GM04503 (cell line): ENCODE measurements around the gene CCHCR1.

Experiments used
- DNase-seq: peaks from one replicate; pipeline ENCODE4 v3.0.0-alpha.2; 2012; ENCODE audit warnings: low read depth

CCHCR1 gene

DNA sequence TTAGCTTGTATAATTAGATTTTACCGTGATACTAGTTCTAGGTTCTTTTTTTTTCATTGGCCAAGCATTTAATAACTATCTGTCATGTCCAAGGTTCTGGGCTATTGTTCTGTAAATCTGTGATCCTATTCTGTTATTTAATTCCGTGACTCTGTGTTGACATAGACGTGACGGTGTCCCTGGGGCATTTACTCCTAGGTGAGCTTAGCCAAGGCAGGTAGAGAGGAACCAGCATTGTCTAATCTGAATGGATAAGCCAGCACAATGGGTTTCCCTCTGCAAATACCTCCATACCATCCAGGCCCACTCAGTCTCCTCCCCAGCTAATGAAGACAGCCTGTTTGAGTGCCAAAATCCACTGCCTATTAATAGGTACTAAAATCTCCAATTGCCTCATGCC, 28.5 kb downstream of the CCHCR1 start:
- no peak for DNase-seq

DNA sequence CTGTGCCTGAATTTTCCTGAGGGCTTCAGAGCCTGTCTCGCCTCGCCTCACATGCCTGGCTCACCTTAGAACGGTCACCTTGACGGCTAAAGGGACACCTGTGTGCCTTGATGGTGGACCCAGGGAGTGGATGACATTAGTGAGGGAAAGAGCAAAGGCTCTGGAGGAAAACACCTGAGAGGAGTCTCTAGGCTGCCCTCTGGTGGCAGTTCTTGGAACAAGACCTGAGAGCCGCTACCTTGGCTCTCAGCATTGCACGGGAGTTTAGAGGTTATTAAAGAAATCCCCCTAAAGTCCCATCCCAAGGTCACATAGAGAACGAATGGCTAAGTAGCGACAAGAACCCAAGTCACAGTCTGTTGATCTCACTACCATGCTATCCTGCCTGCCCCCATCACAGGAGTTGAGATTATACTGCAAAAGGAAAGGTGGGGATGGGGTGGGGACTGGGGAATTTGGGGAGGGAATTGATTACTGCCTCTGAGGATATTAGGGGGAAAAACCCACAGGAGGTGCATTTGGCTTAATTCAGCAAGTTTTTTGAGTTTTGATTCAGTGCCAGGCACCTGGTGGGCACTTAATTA, 29.4 kb downstream of the CCHCR1 start:
- no peak for DNase-seq

- no peak for DNase-seq
Observed at GRCh38 chr6:31126396-31127175, 31.0 kb downstream of the CCHCR1 start.

DNA sequence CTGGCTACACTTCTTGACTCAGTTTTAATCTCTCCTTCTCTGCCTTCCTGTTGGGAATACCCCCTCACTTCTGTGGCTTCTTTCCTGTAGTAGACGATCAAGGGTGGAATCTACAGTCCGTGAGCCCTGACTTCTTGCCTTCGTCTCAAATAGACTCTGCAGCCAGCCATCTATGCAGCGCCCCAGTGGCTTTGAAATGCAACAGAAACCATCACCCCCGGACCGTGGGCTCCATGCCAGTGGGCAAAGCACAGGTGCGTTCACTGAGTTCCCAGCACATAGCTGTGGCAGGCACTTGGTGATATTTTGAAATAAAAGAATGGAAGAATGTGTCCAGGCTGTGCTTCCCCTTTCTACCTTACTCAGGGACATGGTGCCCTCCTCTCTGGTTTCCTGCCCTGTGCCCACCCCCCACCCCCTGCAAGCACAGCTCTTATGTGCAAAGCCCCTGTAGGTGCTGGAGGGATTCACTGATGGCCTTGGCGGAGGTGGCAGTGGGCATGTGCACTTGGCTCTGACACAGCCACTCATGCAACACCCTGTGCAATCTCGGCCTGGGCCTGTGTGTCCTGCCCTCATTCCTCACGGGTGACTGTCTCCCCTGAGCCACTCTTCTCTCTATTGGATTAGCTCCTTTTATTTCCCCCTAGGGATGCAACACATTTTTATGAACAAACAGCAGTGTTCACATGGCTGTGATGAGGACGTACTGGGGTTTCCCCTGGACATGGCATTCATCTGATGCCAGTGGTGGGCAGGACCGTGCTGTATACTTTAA, 31.8 kb downstream of the CCHCR1 start:
- DNase-seq: peak; percentile 88

- no peak for DNase-seq
Observed at GRCh38 chr6:31125162-31125561, 32.4 kb downstream of the CCHCR1 start.

DNA sequence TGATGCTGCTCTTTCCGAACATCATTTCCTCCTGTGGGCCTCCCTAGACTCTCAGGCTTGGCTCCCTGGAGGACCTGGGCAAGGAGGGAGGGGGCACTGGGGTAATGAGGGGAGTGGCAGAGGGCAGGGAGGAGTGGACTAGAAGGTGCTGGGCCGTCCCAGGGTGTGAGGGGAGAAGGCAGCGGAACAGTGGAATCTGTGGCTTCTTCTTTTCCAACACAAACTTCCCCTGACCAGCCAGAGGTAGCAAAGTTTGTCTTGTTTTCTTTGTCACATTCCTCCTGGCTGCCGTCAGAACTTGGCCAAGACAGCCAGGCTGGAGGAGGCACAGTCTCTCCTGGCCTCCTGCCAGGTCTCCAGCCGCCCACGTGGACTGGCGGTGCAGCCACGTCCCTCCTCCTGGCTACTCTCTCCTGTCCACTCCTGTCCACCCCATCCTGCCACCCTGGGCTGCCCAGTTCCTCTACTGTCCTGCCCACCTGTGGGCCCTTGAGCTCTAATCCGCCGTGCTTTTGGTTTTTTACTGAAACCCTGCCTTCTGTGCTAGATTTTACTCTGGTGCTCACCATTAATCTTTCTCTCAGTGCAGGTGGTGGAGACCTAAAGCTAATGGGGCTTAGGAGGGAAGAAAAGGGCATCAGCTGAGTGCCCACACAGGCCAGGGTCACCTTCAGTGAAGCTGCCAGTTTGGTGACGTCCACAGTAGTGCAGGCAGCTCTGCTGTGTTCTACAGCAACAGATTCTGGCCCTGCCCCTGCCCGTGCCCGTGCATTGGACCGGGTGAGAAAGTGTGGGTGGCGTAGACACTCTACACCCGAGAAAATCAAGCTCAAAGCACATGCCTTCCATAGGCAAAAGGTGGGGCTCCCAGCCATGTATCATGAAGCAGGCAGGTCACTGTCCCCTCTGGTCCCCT, 34.6 kb downstream of the CCHCR1 start:
- peak; percentile 47 for DNase-seq

- no peak for DNase-seq
Observed at GRCh38 chr6:31121131-31121790, 36.3 kb downstream of the CCHCR1 start.

- no peak for DNase-seq
Observed at GRCh38 chr6:31120151-31120915, 37.3 kb downstream of the CCHCR1 start, which contains the start of gene CDSN. CDSN (minus strand) TSS chr6:31120446; CDS start chr6:31120419, 27 bp downstream.

DNA sequence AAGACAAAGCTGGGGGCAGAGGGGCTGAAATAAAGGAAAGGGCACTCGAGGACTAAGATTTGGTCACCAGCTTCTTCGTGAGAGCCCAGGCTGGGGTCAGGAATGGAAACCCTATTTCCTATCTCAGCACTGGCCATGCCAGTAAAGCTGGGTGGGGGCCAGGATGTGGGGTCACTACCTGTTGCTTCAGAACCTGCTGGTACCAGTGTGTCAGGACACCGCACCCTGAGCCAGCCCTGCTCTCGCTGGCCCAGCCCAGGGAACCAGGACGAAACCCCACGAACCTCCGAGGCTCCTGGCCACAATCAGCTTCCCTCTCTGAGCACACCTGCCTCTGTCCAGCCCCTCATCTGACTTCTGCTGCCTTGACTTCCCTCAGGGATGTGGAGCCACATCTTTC, 39.4 kb downstream of the CCHCR1 start:
- no peak for DNase-seq

DNA sequence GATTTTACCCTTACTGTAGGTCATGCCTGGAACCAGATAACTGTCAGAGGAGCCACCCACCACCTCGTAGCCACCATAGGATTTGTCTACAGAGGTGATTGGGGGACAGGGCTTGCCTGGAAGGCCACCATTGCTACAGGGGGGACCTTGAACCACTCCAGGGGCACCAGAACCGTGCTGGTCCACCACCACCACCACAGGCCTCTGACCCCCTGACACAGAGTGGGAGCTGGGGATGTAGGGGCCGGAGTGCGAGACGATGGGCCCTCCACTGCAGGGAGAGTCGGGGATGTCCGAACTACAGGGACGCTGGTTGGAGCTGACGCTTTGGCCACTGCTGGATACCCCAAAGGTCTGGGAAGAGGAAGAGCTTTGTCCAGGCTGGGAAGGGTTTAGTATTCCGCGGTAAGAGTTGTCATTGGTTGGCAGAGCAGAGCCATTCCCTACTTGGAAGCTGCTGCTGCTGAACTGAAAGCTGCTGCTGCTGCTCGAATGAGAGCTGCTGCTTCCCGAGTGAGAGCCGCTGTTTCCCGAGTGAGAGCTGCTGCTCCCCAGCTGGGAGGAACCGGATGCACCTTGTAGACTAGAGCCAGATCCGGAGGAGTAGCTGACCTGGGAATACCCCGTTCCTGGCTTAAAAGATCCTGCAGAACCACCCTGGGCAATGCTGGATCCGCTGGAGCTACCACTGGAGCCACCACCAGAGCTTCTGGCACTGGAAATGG, 40.8 kb downstream of the CCHCR1 start:
- DNase-seq: no peak

GRCh38 chr6:31115941-31116560, 41.6 kb downstream of the CCHCR1 start:
- no peak for DNase-seq

GRCh38 chr6:31114970-31115849, 42.4 kb downstream of the CCHCR1 start:
- DNase-seq: peak; percentile 40

- DNase-seq: peak; percentile 88
Observed at GRCh38 chr6:31114541-31114878, 43.1 kb downstream of the CCHCR1 start, which contains the start of gene PSORS1C1. PSORS1C1 (plus strand) TSS chr6:31114800; CDS start chr6:31129633, 14,833 bp downstream.

GRCh38 chr6:31113861-31114540, 43.6 kb downstream of the CCHCR1 start:
- DNase-seq: peak; percentile 79

GRCh38 chr6:31112478-31112877, 45.1 kb downstream of the CCHCR1 start, which contains the start of gene C6orf15:
C6orf15 (minus strand) TSS chr6:31112575; CDS start chr6:31112555, 20 bp downstream.
- no peak for DNase-seq

GRCh38 chr6:31111712-31112111, 45.9 kb downstream of the CCHCR1 start:
- no peak for DNase-seq

DNA sequence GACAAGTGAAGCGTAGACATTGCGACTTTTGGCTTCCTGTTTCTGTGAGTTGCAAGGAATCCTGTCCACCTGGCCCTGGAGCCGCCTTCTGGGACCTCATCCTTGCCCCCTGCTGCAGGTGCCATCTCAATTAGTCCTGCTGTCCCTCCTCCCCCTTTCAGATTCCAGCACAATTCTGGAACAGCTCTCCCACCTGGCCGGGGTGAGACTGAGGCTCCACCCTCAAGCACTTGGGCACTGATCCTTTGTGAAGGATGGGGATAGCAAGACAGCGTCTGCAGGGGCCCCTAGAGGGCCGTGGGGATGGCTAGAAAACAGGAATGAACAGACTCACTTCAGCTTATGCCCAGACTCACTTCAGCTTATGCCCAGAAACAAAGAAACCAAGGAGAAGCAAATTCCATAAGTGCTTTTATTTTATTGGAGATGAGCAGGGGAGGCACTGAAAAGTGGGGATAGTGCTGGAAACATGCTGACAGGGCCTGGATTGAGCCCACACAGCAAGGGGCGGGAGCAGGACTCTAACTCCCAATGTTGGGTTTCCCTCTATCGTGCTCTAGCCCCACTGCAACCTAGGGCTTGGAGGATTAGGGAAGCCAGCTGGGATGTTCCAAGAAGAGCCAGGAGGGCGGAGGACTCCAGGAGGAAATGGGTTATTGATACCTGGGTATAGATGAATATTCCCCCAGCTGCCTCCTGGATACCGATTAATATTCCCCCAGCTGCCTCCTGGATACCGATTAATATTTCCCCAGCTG, 46.6 kb downstream of the CCHCR1 start:
- DNase-seq: no peak
